MM.1S (cell line): ENCODE data around the gene MYO1E.
A peak's percentile ranks its signal among the peaks of the same experiment; 100 is the strongest.

Experiments
- DNase-seq: peaks from one replicate; pipeline ENCODE4 v3.0.0-alpha.2; 2015
- H2AFZ ChIP-seq: fragments of 300-600 bp; sonication (generic); 2 replicates; pipeline ENCODE4 v1.6.0; 2016; ENCODE audit warnings: antibody characterized with exemption, low read length
- H3F3A ChIP-seq: fragments of 300-600 bp; sonication (generic); 2 replicates; pipeline ENCODE4 v1.6.1; 2016; ENCODE audit warnings: mild to moderate bottlenecking, antibody characterized with exemption, low read length, moderate library complexity, mixed read lengths; ENCODE audit not compliant: insufficient read depth
- H3K27ac ChIP-seq: fragments of 300-600 bp; sonication (generic); 2 replicates; pipeline ENCODE4 v1.5.1; 2016; ENCODE audit warnings: mild to moderate bottlenecking, low read length
- H3K27me3 ChIP-seq: fragments of 300-600 bp; sonication (generic); replicated peaks from 2 replicates; pipeline ENCODE4 v1.6.0; 2016; ENCODE audit warnings: low read length; ENCODE audit not compliant: insufficient read depth
- H3K36me3 ChIP-seq: fragments of 300-600 bp; sonication (generic); replicated peaks from 2 replicates; pipeline ENCODE4 v1.6.1; 2016; ENCODE audit warnings: mild to moderate bottlenecking, low read length, mixed read lengths; ENCODE audit not compliant: insufficient read depth
- H3K4me1 ChIP-seq: fragments of 300-600 bp; sonication (generic); 2 replicates; pipeline ENCODE4 v1.6.1; 2016; ENCODE audit warnings: low read length, mixed read lengths
- H3K4me2 ChIP-seq: fragments of 300-600 bp; sonication (generic); 2 replicates; pipeline ENCODE4 v1.6.0; 2016; ENCODE audit warnings: low read depth, low read length
- H3K4me3 ChIP-seq: fragments of 300-600 bp; sonication (generic); 2 replicates; pipeline ENCODE4 v1.5.1; 2016; ENCODE audit warnings: low read length, mixed read lengths
- H3K79me2 ChIP-seq: fragments of 300-600 bp; sonication (generic); 2 replicates; pipeline ENCODE4 v1.6.1; 2016; ENCODE audit warnings: mixed run types, low read length, mixed read lengths
- H3K9ac ChIP-seq: fragments of 300-600 bp; sonication (generic); 2 replicates; pipeline ENCODE4 v1.6.1; 2016; ENCODE audit warnings: low read length, mixed read lengths
- H3K9me2 ChIP-seq: fragments of 300-600 bp; sonication (generic); replicated peaks from 2 replicates; pipeline ENCODE4 v1.6.1; 2016; ENCODE audit warnings: mild to moderate bottlenecking, low read length, mixed read lengths; ENCODE audit not compliant: insufficient read depth
- H3K9me3 ChIP-seq: fragments of 300-600 bp; sonication (generic); replicated peaks from 2 replicates; pipeline ENCODE4 v1.6.1; 2016; ENCODE audit warnings: mild to moderate bottlenecking, low read length, mixed read lengths; ENCODE audit not compliant: insufficient read depth
- H4K20me1 ChIP-seq: fragments of 300-600 bp; sonication (generic); 2 replicates; pipeline ENCODE4 v1.6.1; 2016; ENCODE audit warnings: mild to moderate bottlenecking, low read length, moderate library complexity, mixed read lengths; ENCODE audit not compliant: insufficient read depth
- EZH2 ChIP-seq: fragments of 300-600 bp; sonication (generic); optimal IDR thresholded peaks from 2 replicates; pipeline ENCODE3; 2017; ENCODE audit warnings: low read depth, mild to moderate bottlenecking, antibody characterized with exemption, low read length, mixed read lengths
- EZH2phosphoT487 ChIP-seq: fragments of 300-600 bp; sonication (generic); IDR thresholded peaks from 2 replicates; pipeline ENCODE4 v1.6.1; 2018; ENCODE audit warnings: antibody characterized with exemption, low read length
- TF ChIP-seq, protein P1 (sequence below): fragments of 300-600 bp; sonication (generic); IDR thresholded peaks from 2 replicates; pipeline ENCODE4 v1.5.1; 2016; ENCODE audit warnings: antibody characterized with exemption, low read length, mixed read lengths

The MYO1E gene

GRCh38 chr15:59249816-59250215 is 122.9 kb downstream of the MYO1E start:
- no peak for DNase-seq
- H3K27me3 ChIP-seq: no peaks in the 10 kb centered on the region
- H3K4me2 ChIP-seq: no peak overlapping the region
- no peaks in the 10 kb centered on the region for H3K9me3 ChIP-seq
- no peaks in the 10 kb centered on the region for H4K20me1 ChIP-seq
- H3K9me2 ChIP-seq: no peaks in the 10 kb centered on the region
- H2AFZ ChIP-seq: no peak overlapping the region
- H3K27ac ChIP-seq: no peak overlapping the region
- no peaks in the 10 kb centered on the region for H3K36me3 ChIP-seq
- no peak overlapping the region for H3K4me3 ChIP-seq
- no peak for TF ChIP-seq EZH2
- TF ChIP-seq, protein P1, sequence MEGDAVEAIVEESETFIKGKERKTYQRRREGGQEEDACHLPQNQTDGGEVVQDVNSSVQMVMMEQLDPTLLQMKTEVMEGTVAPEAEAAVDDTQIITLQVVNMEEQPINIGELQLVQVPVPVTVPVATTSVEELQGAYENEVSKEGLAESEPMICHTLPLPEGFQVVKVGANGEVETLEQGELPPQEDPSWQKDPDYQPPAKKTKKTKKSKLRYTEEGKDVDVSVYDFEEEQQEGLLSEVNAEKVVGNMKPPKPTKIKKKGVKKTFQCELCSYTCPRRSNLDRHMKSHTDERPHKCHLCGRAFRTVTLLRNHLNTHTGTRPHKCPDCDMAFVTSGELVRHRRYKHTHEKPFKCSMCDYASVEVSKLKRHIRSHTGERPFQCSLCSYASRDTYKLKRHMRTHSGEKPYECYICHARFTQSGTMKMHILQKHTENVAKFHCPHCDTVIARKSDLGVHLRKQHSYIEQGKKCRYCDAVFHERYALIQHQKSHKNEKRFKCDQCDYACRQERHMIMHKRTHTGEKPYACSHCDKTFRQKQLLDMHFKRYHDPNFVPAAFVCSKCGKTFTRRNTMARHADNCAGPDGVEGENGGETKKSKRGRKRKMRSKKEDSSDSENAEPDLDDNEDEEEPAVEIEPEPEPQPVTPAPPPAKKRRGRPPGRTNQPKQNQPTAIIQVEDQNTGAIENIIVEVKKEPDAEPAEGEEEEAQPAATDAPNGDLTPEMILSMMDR: no peak
- no peak for TF ChIP-seq EZH2phosphoT487
- H3K4me1 ChIP-seq: peaks cover 16% of the 10 kb centered on the region
- no peaks in the 10 kb centered on the region for H3K79me2 ChIP-seq
- H3F3A ChIP-seq: no peaks in the 10 kb centered on the region
- H3K9ac ChIP-seq: no peak overlapping the region

DNA sequence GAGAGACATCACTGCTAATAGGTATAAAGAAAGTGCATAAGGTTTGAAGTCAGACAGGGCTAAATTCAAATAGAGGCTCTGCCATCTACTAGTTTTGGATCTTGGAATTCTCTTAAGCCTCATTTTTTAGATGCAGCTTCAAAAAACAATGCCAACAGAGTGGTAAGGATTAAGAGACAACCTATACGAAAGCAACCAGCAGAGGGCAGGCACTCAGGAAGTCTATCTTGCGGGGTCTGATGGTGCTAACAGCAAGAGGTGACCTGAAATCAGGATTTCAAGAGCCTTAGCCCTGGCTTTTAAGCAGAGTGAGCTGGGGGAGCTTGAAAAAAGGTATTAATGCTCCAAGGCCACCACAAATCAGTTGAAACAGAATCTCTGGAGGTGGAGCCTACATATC is 125.3 kb downstream of the MYO1E start:
- TF ChIP-seq EZH2phosphoT487: no peak
- TF ChIP-seq, protein P1: peak; percentile 62
- no peaks in the 10 kb centered on the region for H3K9me2 ChIP-seq
- H3K4me3 ChIP-seq: no peak overlapping the region
- no peak overlapping the region for H2AFZ ChIP-seq
- H3K9ac ChIP-seq: no peak overlapping the region
- no peaks in the 10 kb centered on the region for H3K9me3 ChIP-seq
- no peaks in the 10 kb centered on the region for H3K36me3 ChIP-seq
- H3F3A ChIP-seq: no peaks in the 10 kb centered on the region
- peaks cover 24% of the 10 kb centered on the region for H3K4me1 ChIP-seq
- H3K79me2 ChIP-seq: no peaks in the 10 kb centered on the region
- peak; percentile 36 for DNase-seq
- H3K4me2 ChIP-seq: no peak overlapping the region
- H4K20me1 ChIP-seq: no peaks in the 10 kb centered on the region
- H3K27ac ChIP-seq: no peak overlapping the region
- no peaks in the 10 kb centered on the region for H3K27me3 ChIP-seq

GRCh38 chr15:59245559-59245958 is 127.1 kb downstream of the MYO1E start:
- no peaks in the 10 kb centered on the region for H3K27me3 ChIP-seq
- H3K4me2 ChIP-seq: no peak overlapping the region
- no peaks in the 10 kb centered on the region for H3K36me3 ChIP-seq
- H4K20me1 ChIP-seq: no peaks in the 10 kb centered on the region
- no peak overlapping the region for H3K4me3 ChIP-seq
- no peak for DNase-seq
- no peaks in the 10 kb centered on the region for H3K9me2 ChIP-seq
- H3K27ac ChIP-seq: no peak overlapping the region
- no peak overlapping the region for H2AFZ ChIP-seq
- H3K9ac ChIP-seq: no peak overlapping the region
- H3K9me3 ChIP-seq: no peaks in the 10 kb centered on the region
- no peaks in the 10 kb centered on the region for H3K79me2 ChIP-seq
- peaks cover 12% of the 10 kb centered on the region for H3K4me1 ChIP-seq
- no peak for TF ChIP-seq EZH2
- TF ChIP-seq, protein P1: no peak
- no peaks in the 10 kb centered on the region for H3F3A ChIP-seq
